Activated CD4-positive, alpha-beta memory T cell treated with anti-CD3 and anti-CD28 coated beads, Interleukin-2, amount 10 ng/mL, durations not matched to agents 7 days and 5 days (primary cell): ENCODE measurements around the gene DBR1. TPM values are rescaled to one million over a fixed set of nuclear protein-coding genes. Genes with fewer than 3 reads are reported as not detected.
A peak's percentile ranks its signal among the peaks of the same experiment; 100 is the strongest.

ENCODE experiments used
- CTCF ChIA-PET: fragments of 350-600 bp; sonication (Branson Sonifier 250); formaldehyde crosslinking; loops from one replicate; lab custom pipeline; 2021; ENCODE audit warnings: antibody characterized with exemption, inconsistent platforms; lab: Charles Lee
- POLR2A ChIA-PET: fragments of 350-600 bp; sonication (Branson Sonifier 250); formaldehyde crosslinking; loops from one replicate; lab custom pipeline; 2021; ENCODE audit warnings: antibody characterized with exemption; lab: Charles Lee
- DNase-seq: peaks from one replicate; pipeline ENCODE4 v3.0.0-alpha.2; 2020
- H3K27ac Mint-ChIP-seq: one replicate; pipeline ENCODE4 v1.8.0; 2021; ENCODE audit warnings: mild to moderate bottlenecking, mixed read lengths
- H3K27me3 Mint-ChIP-seq: one replicate; pipeline ENCODE4 v1.8.0; 2021; ENCODE audit warnings: mixed read lengths
- H3K36me3 Mint-ChIP-seq: one replicate; pipeline ENCODE4 v1.8.0; 2021; ENCODE audit warnings: low read depth, mixed read lengths
- H3K4me1 Mint-ChIP-seq: one replicate; pipeline ENCODE4 v1.8.0; 2021; ENCODE audit warnings: mixed read lengths
- H3K4me3 Mint-ChIP-seq: one replicate; pipeline ENCODE4 v1.8.0; 2021; ENCODE audit warnings: mild to moderate bottlenecking, mixed read lengths
- H3K9me3 Mint-ChIP-seq: one replicate; pipeline ENCODE4 v1.8.0; 2021; ENCODE audit warnings: mixed read lengths
- total RNA-seq, 2 experiments: library from RNA; stranded (reverse); gene quantifications; one replicate each; pipeline ENCODE4 v1.2.3, GENCODE V29; 2021

The DBR1 gene, protein sequence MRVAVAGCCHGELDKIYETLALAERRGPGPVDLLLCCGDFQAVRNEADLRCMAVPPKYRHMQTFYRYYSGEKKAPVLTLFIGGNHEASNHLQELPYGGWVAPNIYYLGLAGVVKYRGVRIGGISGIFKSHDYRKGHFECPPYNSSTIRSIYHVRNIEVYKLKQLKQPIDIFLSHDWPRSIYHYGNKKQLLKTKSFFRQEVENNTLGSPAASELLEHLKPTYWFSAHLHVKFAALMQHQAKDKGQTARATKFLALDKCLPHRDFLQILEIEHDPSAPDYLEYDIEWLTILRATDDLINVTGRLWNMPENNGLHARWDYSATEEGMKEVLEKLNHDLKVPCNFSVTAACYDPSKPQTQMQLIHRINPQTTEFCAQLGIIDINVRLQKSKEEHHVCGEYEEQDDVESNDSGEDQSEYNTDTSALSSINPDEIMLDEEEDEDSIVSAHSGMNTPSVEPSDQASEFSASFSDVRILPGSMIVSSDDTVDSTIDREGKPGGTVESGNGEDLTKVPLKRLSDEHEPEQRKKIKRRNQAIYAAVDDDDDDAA
- total RNA-seq: 10 to 100 TPM; 19.4 to 20.0 TPM

DNA sequence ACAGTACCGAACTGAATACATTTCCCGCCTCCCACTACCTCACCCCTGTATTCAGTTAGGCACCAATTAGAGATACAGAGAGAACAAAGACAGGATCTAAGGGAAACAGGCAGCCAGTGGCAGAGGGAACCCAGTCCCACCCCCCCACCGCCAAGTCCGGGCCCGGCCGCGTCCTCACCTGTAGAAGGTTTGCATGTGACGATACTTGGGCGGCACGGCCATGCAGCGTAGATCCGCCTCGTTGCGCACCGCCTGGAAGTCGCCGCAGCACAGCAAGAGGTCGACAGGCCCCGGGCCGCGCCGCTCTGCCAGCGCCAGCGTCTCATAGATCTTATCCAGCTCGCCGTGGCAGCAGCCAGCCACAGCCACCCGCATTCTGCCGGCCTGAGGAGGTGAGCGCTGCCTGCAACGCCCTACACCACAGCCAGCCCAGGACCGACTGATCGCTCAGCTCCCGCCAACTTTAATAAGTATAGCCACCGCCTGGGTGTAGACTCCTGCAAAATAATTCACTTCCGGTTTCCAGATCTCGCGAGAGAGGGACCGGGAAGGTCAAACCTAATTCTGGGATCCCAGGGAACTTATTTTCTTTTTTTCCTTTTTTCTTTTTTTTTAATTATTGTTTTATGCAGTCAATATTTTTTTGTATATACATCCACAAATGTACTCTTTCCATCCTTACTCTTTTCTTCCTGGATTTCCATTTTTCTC is at the start of gene DBR1:
Gene DBR1 (minus strand): TSS at position 501 of the 711 bp plus-strand sequence. CDS start 126 bp downstream, at position 375.
- H3K27me3 Mint-ChIP-seq: no peaks in the 10 kb centered on the region
- ChIA-PET CTCF (interaction anchor here (0.6 to 1.7 kb wide), 5 partner anchors 12 to 741 kb away, joined by 3 to 6 read pairs (median 4); partner anchors contain the start of gene ARMC8), POLR2A (interaction anchor here (0.7 to 5.4 kb wide), 14 partner anchors 8 to 1215 kb away, joined by 3 to 85 read pairs (median 3); partner anchors contain the start of genes ARMC8, CEP70, COPB2 and NME9)
- no peaks in the 10 kb centered on the region for H3K9me3 Mint-ChIP-seq
- peaks cover 20% of the 10 kb centered on the region for H3K36me3 Mint-ChIP-seq
- peak within 1 kb of the TSS; percentile 92 for H3K27ac Mint-ChIP-seq
- H3K4me1 Mint-ChIP-seq: peaks cover 40% of the 10 kb centered on the region
- DNase-seq: peak; percentile 77
- H3K4me3 Mint-ChIP-seq: peak within 1 kb of the TSS; percentile 97

DNA sequence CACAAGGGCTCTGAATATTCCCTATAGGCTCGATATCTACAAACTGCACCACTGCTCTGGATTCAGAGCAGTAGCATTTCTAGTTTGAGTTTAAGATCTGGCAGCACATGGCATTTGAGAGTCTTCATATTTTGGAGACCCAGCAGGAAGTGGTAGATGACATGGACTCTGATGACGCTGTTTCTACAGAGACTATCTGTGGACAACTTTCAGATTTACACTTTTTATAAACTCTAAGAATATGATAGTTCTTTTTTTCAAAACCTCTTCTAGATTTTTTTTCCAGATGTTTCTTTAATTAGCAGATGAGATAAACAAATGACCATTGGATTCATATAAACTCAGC is 48.2 kb upstream of the DBR1 start:
- ChIA-PET POLR2A (no interaction called here), CTCF (no interaction called here)
- peaks cover 45% of the 10 kb centered on the region for H3K36me3 Mint-ChIP-seq

DNA sequence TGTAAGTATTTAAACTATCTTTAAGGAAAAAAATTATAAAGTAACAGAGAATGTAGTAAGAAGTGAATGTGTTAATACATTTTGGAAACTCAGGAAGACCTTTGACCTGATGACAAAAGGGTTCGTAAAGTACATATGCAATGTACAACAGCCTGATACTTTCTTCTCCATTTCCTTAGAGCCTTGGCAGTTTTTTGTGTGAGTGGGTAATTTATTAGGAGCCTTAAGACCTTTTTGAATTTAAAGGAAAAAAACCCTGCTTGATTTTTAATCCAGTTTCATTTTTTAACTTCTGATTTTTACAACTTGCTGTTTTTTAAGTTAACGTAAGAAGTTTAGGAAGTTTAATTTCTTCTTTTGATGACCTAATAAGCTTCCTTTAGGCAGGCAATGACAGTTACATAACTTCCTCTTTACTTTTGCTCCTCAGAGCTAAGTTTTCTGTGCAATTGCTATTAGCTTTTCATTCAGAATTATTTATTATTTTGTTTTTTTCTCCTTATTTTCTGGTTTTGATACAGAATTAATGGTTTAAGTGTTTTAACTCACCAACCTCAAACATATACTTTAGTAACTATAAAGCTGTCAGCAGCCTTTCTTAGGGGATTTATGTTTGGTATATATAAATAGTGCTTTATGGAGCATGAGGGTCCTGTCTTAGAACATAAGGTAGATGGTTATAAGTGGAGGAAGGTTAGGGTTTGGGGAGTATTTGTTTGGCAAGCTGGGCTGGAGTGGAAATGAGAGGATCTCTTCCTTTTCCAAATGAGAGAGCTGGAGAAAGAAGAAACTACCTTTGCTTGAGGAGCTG is 47.6 kb upstream of the DBR1 start:
- CTCF ChIA-PET: no interaction called here
- Mint-ChIP-seq H3K36me3 (peaks cover 43% of the 10 kb centered on the region), H3K27me3 (no peaks in the 10 kb centered on the region), H3K4me3 (no peak overlapping the region), H3K9me3 (no peaks in the 10 kb centered on the region), H3K27ac (peak overlapping the region; percentile 9), H3K4me1 (peaks cover 28% of the 10 kb centered on the region)
- no peak for DNase-seq
- POLR2A ChIA-PET: no interaction called here

More for the DNA sequence above, 48.2 kb upstream of the DBR1 start:
- Mint-ChIP-seq H3K27ac (peak overlapping the region; percentile 23), H3K4me1 (peaks cover 28% of the 10 kb centered on the region), H3K4me3 (no peak overlapping the region), H3K9me3 (no peaks in the 10 kb centered on the region), H3K27me3 (no peaks in the 10 kb centered on the region)
- no peak for DNase-seq

DNA sequence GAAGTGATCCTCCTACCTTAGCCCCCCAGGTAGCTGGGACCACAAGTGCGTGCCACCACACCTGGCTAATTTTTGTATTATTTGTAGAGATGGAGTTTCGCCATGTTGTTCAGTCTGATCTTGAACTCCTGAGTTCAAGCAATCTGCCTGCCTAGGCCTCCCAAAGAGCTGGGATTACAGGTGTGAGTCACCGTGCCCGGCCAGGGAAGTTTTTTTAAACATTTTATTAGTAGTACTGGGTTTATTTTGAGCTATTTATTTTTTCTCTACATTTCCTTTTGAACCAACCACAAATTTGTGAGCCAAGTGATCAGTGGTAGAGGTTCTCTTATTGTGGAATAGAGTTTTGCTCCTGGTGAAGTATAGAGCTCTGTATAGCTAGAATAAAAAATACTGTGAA is 46.1 kb upstream of the DBR1 start:
- Mint-ChIP-seq H3K9me3 (no peaks in the 10 kb centered on the region), H3K27ac (no peak overlapping the region), H3K27me3 (no peaks in the 10 kb centered on the region), H3K4me1 (peaks cover 28% of the 10 kb centered on the region), H3K4me3 (no peak overlapping the region), H3K36me3 (peaks cover 40% of the 10 kb centered on the region)
- ChIA-PET CTCF (no interaction called here), POLR2A (no interaction called here)
- no peak for DNase-seq

DNA sequence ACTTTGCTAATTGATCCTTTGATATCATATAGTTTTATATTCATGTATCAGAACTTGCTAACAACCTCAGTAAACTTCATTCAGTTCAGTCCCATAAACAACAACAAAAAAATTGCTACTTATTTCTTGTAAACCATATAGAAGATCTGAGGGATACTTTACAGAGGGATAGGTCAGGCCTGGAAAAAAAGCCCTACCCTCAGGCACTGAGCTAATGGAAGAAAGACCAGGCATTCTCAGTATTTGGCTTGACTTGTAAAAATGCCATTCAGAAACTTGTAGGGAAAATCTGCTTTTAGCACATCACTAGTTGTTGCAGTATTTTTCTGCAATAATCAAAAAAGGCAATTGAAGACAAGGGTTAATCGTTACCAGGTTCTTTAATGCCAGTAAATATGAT is 45.5 kb upstream of the DBR1 start:
- CTCF ChIA-PET: no interaction called here
- POLR2A ChIA-PET: interaction anchor here (2.3 kb wide), 1 partner anchor 32 kb away, joined by 6 read pairs; no protein-coding TSS in a partner anchor
- DNase-seq: no peak
- Mint-ChIP-seq H3K36me3 (peaks cover 35% of the 10 kb centered on the region), H3K4me3 (no peak overlapping the region), H3K27ac (no peak overlapping the region), H3K9me3 (no peaks in the 10 kb centered on the region), H3K4me1 (peaks cover 28% of the 10 kb centered on the region), H3K27me3 (no peaks in the 10 kb centered on the region)

DNA sequence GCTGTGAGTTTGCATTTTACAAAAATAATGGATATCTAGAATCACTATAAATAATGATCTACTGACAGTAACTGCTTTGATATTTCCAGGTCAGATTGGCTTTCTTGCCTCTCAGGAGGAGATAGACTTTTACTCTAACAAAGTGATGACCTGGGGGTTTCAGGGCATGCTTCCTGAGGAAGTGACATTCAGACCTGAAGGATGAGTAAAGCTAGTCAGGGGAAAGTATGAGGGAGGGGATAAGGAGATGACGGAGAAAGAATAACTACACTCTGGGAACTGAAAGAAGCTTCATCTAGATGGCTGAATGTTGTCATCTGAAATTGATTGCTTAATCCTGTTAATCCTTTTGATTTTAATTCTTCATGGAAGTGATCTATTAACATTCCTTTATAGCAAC is 44.5 kb upstream of the DBR1 start:
- no peaks in the 10 kb centered on the region for H3K9me3 Mint-ChIP-seq
- H3K36me3 Mint-ChIP-seq: peaks cover 27% of the 10 kb centered on the region
- ChIA-PET CTCF (interaction anchor here (1.0 kb wide), 1 partner anchor 10 kb away, joined by 4 read pairs; no protein-coding TSS in a partner anchor), POLR2A (interaction anchor here (2.3 kb wide), 1 partner anchor 31 kb away, joined by 6 read pairs; no protein-coding TSS in a partner anchor)
- peaks cover 28% of the 10 kb centered on the region for H3K4me1 Mint-ChIP-seq
- DNase-seq: no peak
- H3K4me3 Mint-ChIP-seq: no peak overlapping the region
- no peaks in the 10 kb centered on the region for H3K27me3 Mint-ChIP-seq
- no peak overlapping the region for H3K27ac Mint-ChIP-seq

DNA sequence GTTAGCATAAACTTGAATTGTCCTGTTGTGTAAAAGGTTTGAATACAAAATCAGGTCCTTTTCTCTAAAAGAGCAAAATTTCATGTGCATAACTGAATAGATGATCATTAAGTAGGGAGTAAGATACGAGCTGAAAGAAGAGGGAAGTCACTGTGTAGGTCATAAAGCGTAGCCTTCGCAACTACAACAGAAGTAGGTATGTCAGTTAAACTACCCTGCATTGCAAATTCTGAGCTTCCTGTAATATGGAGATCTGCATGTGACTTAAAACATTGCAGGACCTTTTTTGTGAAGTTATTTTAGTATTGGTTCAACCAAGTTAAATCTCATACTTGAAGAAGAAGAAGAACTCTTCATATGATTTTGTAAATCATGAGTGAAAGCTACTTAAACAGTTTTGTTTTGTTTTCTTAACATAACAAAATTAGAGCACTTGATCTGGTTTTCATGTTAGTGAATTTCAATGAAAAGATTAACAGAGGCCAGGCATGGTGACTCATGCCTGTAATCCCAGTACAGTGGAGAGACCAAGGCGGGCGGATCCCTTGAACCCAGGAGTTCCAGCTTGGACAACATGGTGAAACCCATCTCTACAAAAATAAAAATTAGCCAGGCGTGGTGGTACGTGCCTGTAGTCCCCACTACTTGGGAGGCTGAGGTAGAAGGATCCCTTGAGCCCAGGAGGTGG is 38.8 kb upstream of the DBR1 start:
- no peaks in the 10 kb centered on the region for H3K9me3 Mint-ChIP-seq
- no peaks in the 10 kb centered on the region for H3K27me3 Mint-ChIP-seq
- CTCF ChIA-PET: no interaction called here
- H3K4me3 Mint-ChIP-seq: no peak overlapping the region
- POLR2A ChIA-PET: no interaction called here
- H3K4me1 Mint-ChIP-seq: peaks cover 4% of the 10 kb centered on the region
- DNase-seq: no peak
- H3K27ac Mint-ChIP-seq: no peak overlapping the region
- peaks cover 27% of the 10 kb centered on the region for H3K36me3 Mint-ChIP-seq

DNA sequence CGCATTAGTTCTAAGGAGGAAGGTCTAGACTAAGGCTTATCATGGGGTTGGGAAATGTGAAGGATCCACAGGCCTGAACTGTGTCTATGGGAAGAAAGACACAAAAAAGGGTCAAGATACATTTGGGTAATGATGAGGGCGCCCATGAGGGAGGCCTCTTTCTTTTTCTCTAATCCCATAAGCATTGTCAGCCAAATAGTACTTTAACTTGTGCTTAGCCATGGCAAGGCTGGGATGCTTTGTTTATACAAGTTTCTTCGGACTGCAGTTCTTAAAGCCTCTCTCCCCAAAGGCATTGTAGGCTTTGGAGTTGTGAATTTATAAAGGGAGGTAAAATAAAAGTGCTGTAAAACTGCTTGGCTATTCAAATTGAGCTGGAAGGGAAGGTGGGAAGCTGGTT is 35.8 kb upstream of the DBR1 start:
- DNase-seq: no peak
- CTCF ChIA-PET: no interaction called here
- H3K9me3 Mint-ChIP-seq: no peaks in the 10 kb centered on the region
- H3K27me3 Mint-ChIP-seq: no peaks in the 10 kb centered on the region
- POLR2A ChIA-PET: no interaction called here
- H3K4me3 Mint-ChIP-seq: no peak overlapping the region
- no peak overlapping the region for H3K27ac Mint-ChIP-seq
- H3K4me1 Mint-ChIP-seq: no peaks in the 10 kb centered on the region
- H3K36me3 Mint-ChIP-seq: peaks cover 36% of the 10 kb centered on the region

DNA sequence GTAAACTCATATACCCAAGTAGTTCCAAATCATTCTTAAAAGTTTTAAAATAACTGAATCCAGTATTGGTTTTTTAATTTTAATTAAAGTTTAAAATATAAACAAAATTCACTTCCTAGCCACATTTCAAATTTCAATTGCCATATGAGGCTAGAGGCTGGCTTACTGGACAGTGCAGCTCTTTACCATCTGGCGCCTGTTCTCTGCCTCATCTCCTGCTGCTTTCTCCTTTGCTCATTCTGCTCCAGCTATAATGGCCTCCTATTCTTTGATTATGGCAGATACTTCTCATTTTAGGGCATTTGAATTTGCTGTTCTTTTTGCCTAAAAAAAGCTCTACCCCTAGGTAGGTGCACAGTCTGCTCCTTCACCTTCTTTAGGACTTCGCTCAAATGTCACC is 31.5 kb upstream of the DBR1 start:
- no peak overlapping the region for H3K4me3 Mint-ChIP-seq
- peaks cover 2% of the 10 kb centered on the region for H3K4me1 Mint-ChIP-seq
- no peak overlapping the region for H3K27ac Mint-ChIP-seq
- no peak for DNase-seq
- H3K36me3 Mint-ChIP-seq: peaks cover 32% of the 10 kb centered on the region
- ChIA-PET CTCF (no interaction called here), POLR2A (no interaction called here)
- no peaks in the 10 kb centered on the region for H3K9me3 Mint-ChIP-seq
- H3K27me3 Mint-ChIP-seq: no peaks in the 10 kb centered on the region

DNA sequence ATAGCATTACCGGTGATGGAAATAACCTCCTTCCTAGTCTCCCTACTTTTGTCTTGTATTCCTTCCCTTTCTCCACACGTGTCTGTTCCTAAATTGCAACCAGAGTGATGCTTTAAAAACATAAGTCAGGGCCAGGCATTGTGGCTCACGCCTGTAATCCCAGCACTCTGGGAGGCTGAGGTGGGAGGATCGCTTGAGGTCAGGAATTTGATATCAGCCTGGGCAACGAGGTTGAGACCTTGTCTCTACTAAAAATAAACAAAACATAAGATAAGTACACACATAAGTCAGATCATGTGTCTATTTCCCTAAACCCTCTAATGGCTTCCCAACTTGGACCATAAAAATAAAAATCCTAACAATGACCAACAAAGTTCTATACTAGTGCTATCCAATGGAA is 30.8 kb upstream of the DBR1 start:
- DNase-seq: no peak
- ChIA-PET POLR2A (no interaction called here), CTCF (no interaction called here)
- H3K36me3 Mint-ChIP-seq: peaks cover 31% of the 10 kb centered on the region
- no peaks in the 10 kb centered on the region for H3K27me3 Mint-ChIP-seq
- H3K9me3 Mint-ChIP-seq: no peaks in the 10 kb centered on the region
- H3K27ac Mint-ChIP-seq: no peak overlapping the region
- peaks cover 2% of the 10 kb centered on the region for H3K4me1 Mint-ChIP-seq
- H3K4me3 Mint-ChIP-seq: no peak overlapping the region

DNA sequence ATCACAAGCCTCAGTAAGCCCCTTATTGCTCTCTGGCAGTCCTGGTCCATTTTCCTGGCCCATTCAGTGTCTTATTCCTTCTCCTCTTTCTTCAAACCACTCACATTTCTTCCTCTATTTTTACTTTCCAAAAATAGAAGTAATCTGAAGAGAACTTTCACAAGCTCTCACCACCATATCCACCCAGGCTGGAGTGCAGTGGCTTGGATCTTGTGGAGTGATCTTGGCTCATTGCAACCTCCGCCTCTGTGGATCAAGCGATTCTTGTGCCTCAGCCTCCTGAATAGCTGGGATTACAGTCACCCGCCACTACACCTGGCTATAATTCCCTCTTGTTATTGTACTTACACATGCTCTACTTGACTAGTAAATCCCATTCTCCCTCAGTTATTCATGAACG is 29.2 kb upstream of the DBR1 start:
- Mint-ChIP-seq H3K4me1 (peaks cover 15% of the 10 kb centered on the region), H3K36me3 (peaks cover 27% of the 10 kb centered on the region), H3K27ac (no peak overlapping the region), H3K27me3 (no peaks in the 10 kb centered on the region), H3K9me3 (no peaks in the 10 kb centered on the region), H3K4me3 (no peak overlapping the region)
- ChIA-PET CTCF (interaction anchor here (1.0 kb wide), 1 partner anchor 13 kb away, joined by 3 read pairs; no protein-coding TSS in a partner anchor), POLR2A (no interaction called here)
- no peak for DNase-seq
